Measurements from ENCODE around the gene ANKRD49. TPM values are rescaled to one million over a fixed set of nuclear protein-coding genes. Genes with fewer than 3 reads are reported as not detected.

The ANKRD49 gene
- total RNA-seq (2022; extraction: Qiagen RNA extraction; ENCODE audit: low read depth) = 2.9 to 8.8 TPM (median 6.5 TPM) in 5 replicates

GRCh38 chr11:94493281-94494125 lies at the start of gene ANKRD49, which contains the start of gene MRE11:
ANKRD49 (plus strand) TSS chr11:94493984; CDS start chr11:94496694, 2,710 bp downstream.
MRE11 (minus strand) TSS chr11:94493844; CDS start chr11:94492801, 1,043 bp downstream.

GRCh38 chr11:94511932-94512781 lies 18.4 kb downstream of the ANKRD49 start, which contains the start of gene C11orf97:
C11orf97 (plus strand) TSS chr11:94512461; CDS start chr11:94512529, 68 bp downstream.

GRCh38 chr11:94543695-94544645 lies 50.2 kb downstream of the ANKRD49 start, which contains the start of gene FUT4:
FUT4 (plus strand) TSS chr11:94543921; CDS start chr11:94544134, 213 bp downstream.

Other genes with a start within 250 kb of the ANKRD49 start
- not detected in 5 replicates for gene IZUMO1R, start 189.4 kb upstream of the ANKRD49 start, total RNA-seq (2022; extraction: Qiagen RNA extraction; ENCODE audit: low read depth)
- gene GPR83, start 92.6 kb upstream of the ANKRD49 start, total RNA-seq (2022; extraction: Qiagen RNA extraction; ENCODE audit: low read depth) = 0.05 to 0.22 TPM (median 0.05 TPM) in 4 of 5 replicates, not detected in the other
- gene MRE11, start 140 bp upstream of the ANKRD49 start, total RNA-seq (2022; extraction: Qiagen RNA extraction; ENCODE audit: low read depth) = 9.0 to 19.1 TPM (median 15.4 TPM) in 5 replicates
- not detected in 5 replicates for gene C11orf97, start 18.5 kb downstream of the ANKRD49 start, total RNA-seq (2022; extraction: Qiagen RNA extraction; ENCODE audit: low read depth)
- 2.1 to 2.8 TPM (median 2.6 TPM) in 5 replicates for gene FUT4, start 49.9 kb downstream of the ANKRD49 start, total RNA-seq (2022; extraction: Qiagen RNA extraction; ENCODE audit: low read depth)
- 0.19 to 0.25 TPM (median 0.21 TPM) in 4 of 5 replicates, not detected in the other for gene PIWIL4, start 73.4 kb downstream of the ANKRD49 start, total RNA-seq (2022; extraction: Qiagen RNA extraction; ENCODE audit: low read depth)